Breast epithelium (tissue), 4 donors: ENCODE measurements around the gene ARHGEF1. TPM values are rescaled to one million over a fixed set of nuclear protein-coding genes. Genes with fewer than 3 reads are reported as not detected.
"Not testable (repeated sequence)": the region's sequence is repeated elsewhere in the genome, so short reads cannot be mapped to it uniquely, and the experiment has no call there.

Source experiments
- DNase-seq, 2 donors: peaks; one replicate each; pipeline ENCODE4 v3.0.0-alpha.2; 2019; ENCODE audit warnings: low spot score in 2 of 2
- H3K27ac ChIP-seq, 2 donors: fragments of 200-600 bp; sonication (generic) in 1 of 2; one replicate each; pipeline ENCODE4 v1.5.1; 2016 to 2019; ENCODE audit warnings: mild to moderate bottlenecking in 1 of 2
- H3K27me3 ChIP-seq, 2 donors: fragments of 200-600 bp; sonication (generic) in 1 of 2; one replicate each; pipeline versions ENCODE4 v1.5.1 to v1.6.0; 2017 to 2019; ENCODE audit warnings: control low read depth in 1 of 2, mild to moderate bottlenecking in 1 of 2
- H3K36me3 ChIP-seq: fragments of 200-600 bp; one replicate; pipeline ENCODE4 v1.5.1; 2019
- H3K4me1 ChIP-seq, 2 donors: fragments of 200-600 bp; sonication (generic); one replicate each; pipeline ENCODE4 v1.5.1; 2016 to 2019; ENCODE audit warnings: control low read depth in 1 of 2
- H3K4me3 ChIP-seq, 3 donors: fragments of 200-600 bp; sonication (generic); 1 replicate in 2 of 3; 2 replicates in 1 of 3; pipeline ENCODE4 v1.5.1; 2016 to 2019; ENCODE audit warnings: mild to moderate bottlenecking in 3 of 3, moderate library complexity in 2 of 3
- H3K9me3 ChIP-seq, 2 donors: fragments of 200-600 bp; sonication (generic) in 1 of 2; one replicate each; pipeline ENCODE4 v1.5.1; 2016 to 2019; ENCODE audit warnings: control low read depth in 1 of 2
- POLR2A ChIP-seq: fragments of 450-650 bp; IDR thresholded peaks from one replicate; pipeline ENCODE4 v1.6.1; 2016; ENCODE audit warnings: antibody characterized with exemption, mild to moderate bottlenecking, moderate library complexity
- POLR2AphosphoS5 ChIP-seq, 3 donors: sonication (generic); formaldehyde crosslinking; IDR thresholded peaks; one replicate each; pipeline ENCODE4 v1.6.1; 2017; ENCODE audit warnings: antibody characterized with exemption in 3 of 3
- intact Hi-C: fragments of 100-400 bp; cut with DNase I; formaldehyde crosslinking; loops from one replicate; pipeline ENCODE4 v1.15.1; 2023; ENCODE audit warnings: low total_unique reads
- total RNA-seq, 3 donors: library from RNA; depleted of rRNA; stranded (reverse); fragments of >200 nt; gene quantifications; one replicate each; pipeline ENCODE4 v1.1.0, GENCODE V29; 2016
- TF ChIP-seq, protein P1 (sequence below), 3 donors: fragments of 450-650 bp; IDR thresholded peaks; one replicate each; pipeline ENCODE4 v1.5.1; 2016 to 2017; ENCODE audit warnings: antibody characterized with exemption in 3 of 3, mild to moderate bottlenecking in 3 of 3, moderate library complexity in 3 of 3

Gene ARHGEF1
- total RNA-seq, 3 donors from 2014 or later, result 55.0 to 61.9 (median 55.7) TPM

DNA sequence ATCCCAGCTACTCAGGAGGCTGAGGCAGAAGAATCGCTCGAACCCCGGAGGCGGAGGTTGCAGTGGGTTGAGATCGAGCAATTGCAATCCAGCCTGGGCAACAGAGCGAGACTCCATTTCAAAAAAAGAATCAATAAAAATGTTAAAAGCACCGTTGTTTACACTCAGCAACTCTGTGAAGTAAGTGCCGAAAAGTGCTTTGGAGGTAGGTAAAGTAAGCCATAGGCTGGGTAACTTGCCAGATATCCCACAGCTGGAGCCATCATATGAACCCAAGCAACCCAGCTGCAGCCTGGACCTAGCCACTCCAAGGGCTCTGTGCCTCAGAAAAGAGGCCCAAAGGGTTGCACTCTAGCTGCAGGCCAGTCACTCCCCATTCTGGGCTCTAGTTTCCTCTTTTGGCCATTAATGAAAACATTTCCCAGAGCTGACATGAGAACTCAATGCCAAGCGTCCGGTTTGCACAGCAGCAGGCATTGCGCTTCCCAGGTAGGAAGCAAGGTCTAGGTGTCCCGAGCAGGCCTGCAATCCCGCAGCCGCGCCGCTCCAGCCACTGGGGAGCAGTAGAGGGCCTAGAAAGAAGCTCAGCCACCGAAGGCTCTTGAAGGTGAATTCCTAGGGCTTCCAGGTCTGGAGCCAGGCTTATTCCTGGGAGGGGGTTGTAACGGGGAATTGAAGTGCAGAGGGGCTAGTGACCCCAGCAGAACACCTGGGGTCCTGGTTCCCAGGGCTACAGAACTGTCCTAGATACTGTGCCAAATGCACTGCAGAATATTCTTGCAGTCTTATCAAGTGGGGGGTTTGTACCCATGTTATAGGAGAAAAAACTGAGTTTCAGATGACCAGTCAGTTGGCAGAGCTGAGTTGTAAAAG lies 10.0 kb upstream of the ARHGEF1 start:
- H3K27me3 ChIP-seq, result no peaks in the 10 kb centered on the region
- no peaks in the 10 kb centered on the region for H3K36me3 ChIP-seq
- TF ChIP-seq, protein P1, sequence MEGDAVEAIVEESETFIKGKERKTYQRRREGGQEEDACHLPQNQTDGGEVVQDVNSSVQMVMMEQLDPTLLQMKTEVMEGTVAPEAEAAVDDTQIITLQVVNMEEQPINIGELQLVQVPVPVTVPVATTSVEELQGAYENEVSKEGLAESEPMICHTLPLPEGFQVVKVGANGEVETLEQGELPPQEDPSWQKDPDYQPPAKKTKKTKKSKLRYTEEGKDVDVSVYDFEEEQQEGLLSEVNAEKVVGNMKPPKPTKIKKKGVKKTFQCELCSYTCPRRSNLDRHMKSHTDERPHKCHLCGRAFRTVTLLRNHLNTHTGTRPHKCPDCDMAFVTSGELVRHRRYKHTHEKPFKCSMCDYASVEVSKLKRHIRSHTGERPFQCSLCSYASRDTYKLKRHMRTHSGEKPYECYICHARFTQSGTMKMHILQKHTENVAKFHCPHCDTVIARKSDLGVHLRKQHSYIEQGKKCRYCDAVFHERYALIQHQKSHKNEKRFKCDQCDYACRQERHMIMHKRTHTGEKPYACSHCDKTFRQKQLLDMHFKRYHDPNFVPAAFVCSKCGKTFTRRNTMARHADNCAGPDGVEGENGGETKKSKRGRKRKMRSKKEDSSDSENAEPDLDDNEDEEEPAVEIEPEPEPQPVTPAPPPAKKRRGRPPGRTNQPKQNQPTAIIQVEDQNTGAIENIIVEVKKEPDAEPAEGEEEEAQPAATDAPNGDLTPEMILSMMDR (IDR thresholded peaks at IDR 0.05), result peak in 2 of 3 donors; percentile 63 to 64
- TF ChIP-seq POLR2A, result no peak
- no peaks in the 10 kb centered on the region for H3K4me1 ChIP-seq
- intact Hi-C loops, result no loop called here
- peak; percentile 69 to 82 for DNase-seq
- H3K9me3 ChIP-seq, result no peaks in the 10 kb centered on the region
- H3K27ac ChIP-seq, result no peak overlapping the region
- H3K4me3 ChIP-seq, result no peak overlapping the region

DNA sequence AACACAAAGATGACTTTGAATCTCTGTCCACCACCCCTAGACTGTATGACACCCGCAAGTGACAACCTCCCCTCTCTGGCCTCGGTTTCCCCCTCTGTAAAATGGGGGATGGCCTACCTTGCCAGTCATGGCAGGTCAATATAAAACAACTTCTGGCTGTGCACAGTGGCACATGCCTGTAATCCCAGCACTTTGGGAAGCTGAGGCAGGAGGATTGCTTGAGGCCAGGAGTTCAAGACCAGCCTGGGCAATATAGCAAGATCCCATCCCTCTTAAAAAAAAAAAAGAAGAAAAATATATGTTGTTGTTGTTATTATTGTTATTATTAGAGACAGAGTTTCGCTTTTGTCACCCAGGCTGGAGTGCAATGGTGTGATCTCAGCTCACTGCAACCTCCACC lies 7.0 kb upstream of the ARHGEF1 start:
- H3K9me3 ChIP-seq, H3K4me3 ChIP-seq, DNase-seq, intact Hi-C loops, H3K27ac ChIP-seq, H3K36me3 ChIP-seq, H3K4me1 ChIP-seq, H3K27me3 ChIP-seq: not testable (repeated sequence)

DNA sequence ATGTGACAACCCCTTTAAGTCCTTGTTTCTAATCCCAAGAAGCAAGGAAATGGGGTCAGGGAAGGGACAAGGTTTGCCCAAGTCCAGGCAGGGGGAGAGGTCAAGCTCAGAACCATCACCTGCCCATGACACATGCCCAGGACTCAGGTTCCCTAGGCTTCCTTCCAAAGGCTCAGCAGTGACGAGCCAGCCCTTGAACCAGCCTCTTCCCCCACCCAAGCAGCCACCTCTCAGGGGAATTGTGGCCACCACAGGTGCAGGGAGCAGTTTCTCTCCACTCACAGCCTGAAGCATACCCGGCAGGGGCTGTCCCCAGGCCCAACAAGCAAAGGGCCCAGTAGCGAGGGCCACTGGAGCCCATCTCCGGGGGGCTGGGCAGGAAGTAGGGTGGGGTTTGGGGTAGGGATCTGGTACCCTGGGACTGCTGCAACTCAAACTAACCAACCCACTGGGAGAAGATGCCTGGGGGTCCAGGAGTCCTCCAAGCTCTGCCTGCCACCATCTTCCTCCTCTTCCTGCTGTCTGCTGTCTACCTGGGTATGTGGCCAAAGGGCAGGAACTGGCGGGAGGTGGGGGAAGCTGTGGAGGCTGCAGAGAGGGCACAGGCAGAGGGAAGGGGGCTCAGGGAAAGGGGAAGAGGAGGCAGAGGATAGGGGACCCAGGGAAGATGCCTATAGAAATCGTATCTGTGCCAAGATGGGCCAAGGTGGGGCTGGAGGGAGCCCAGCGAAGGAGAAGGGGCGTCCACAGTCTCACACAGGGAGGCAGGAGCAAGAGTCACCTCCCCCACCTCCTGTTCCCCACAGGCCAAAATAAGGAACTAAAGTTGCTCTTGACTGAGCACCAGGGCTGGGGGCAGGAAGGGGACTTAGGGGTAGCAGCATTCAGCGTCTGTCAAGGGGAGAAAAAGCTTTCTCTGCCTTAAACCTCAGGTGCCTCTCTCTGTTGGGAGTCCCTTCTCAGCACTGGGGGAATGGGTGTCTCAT lies 5.8 kb upstream of the ARHGEF1 start, which contains the start of gene CD79A:
Gene CD79A (plus strand): TSS at position 433 of the 986 bp plus-strand sequence. CDS start 26 bp downstream, at position 459.
- Histone ChIP-seq H3K27me3 (no peaks in the 10 kb centered on the region), H3K36me3 (no peaks in the 10 kb centered on the region), H3K27ac (peak within 1 kb of the TSS; percentile 6 to 19), H3K4me3 (no peak within 1 kb of the TSS), H3K4me1 (no peaks in the 10 kb centered on the region), H3K9me3 (no peaks in the 10 kb centered on the region)
- no peak for DNase-seq
- TF ChIP-seq, protein P1 (IDR thresholded peaks at IDR 0.05), result no peak
- TF ChIP-seq POLR2AphosphoS5 (IDR thresholded peaks at IDR 0.05) (no peak), POLR2A (no peak)
- intact Hi-C loops, result no loop called here

DNA sequence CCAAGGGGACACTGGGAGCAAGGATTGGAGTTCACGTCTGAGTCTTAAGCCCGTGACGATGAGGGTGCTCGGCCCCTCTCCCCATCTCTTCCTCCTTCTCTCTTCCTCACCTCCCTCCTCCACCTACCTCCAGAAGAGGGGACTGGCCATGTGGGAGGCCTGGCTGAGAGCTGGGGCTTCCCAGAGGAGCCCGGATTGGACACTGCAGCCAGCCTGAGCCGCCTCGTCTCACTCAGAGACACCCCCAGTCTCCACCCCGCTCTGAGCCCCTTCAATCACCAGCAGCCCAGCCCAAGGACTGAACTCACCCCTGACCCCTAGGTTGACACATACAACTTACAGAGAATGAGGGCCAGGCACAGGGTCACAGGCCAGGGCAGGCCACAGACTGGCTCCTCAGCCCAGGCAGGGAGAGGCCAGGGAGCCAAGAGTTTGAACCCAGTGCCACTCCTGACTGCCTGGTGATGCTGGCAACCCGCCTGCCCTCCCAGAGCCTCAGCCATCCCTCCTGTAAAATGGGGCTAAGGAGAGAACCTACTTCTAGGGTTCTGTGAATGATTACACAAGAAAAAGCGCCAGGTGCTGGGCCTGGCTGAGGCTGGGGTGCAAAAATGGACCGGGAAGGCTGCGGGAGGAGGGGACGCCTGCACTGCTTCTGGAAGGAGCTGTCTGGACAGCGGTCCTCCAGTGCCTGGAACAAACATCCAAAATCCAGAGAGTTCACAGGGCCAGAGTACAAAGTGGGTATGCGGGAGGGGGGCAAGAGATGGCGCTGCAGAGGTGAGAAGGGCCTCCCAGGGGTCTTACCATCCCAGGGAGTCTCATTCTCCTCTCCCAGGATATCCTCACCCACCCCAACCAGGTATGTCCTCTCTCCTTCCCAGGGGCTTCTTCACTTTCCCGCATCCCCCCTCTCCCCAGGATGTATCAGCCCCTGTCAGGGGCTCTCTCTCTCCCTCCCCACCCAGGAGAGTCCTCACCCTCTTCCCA lies 4.8 kb upstream of the ARHGEF1 start:
- DNase-seq, result no peak
- Histone ChIP-seq H3K4me3 (no peak overlapping the region), H3K27ac (no peak overlapping the region), H3K4me1 (no peaks in the 10 kb centered on the region), H3K36me3 (no peaks in the 10 kb centered on the region), H3K9me3 (no peaks in the 10 kb centered on the region), H3K27me3 (no peaks in the 10 kb centered on the region)
- intact Hi-C loops, result no loop called here
- TF ChIP-seq, protein P1 (IDR thresholded peaks at IDR 0.05), result no peak
- no peak for TF ChIP-seq POLR2AphosphoS5 (IDR thresholded peaks at IDR 0.05)

DNA sequence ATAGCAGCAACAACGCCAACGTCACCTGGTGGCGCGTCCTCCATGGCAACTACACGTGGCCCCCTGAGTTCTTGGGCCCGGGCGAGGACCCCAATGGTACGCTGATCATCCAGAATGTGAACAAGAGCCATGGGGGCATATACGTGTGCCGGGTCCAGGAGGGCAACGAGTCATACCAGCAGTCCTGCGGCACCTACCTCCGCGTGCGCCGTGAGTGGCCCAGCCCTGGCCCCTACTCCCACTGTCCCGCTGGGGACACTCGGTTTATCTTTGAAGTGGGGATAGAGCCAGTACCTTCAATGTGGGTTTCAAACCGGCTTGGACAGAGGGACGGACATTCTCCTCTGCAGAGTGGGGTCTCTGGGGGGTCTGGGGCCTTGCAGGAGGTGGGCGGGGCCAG lies 3.9 kb upstream of the ARHGEF1 start:
- TF ChIP-seq, protein P1 (IDR thresholded peaks at IDR 0.05), result no peak
- TF ChIP-seq POLR2A (no peak), POLR2AphosphoS5 (IDR thresholded peaks at IDR 0.05) (no peak)
- DNase-seq, result no peak
- Histone ChIP-seq H3K27ac (no peak overlapping the region), H3K27me3 (no peaks in the 10 kb centered on the region), H3K4me1 (no peaks in the 10 kb centered on the region), H3K36me3 (no peaks in the 10 kb centered on the region), H3K9me3 (no peaks in the 10 kb centered on the region), H3K4me3 (no peak overlapping the region)
- intact Hi-C loops, result no loop called here
